ENCODE measurements around the gene COLEC12. TPM values are rescaled to one million over a fixed set of nuclear protein-coding genes. Genes with fewer than 3 reads are reported as not detected.

Gene COLEC12
- total and polyA plus RNA-seq, 10 of the 15 experiments (the other 5 are each of a cell fraction or from before 2014, with no cell fraction given) = 0.04 to 0.05 TPM; not detected in 8

GRCh38 chr18:267688-268552, 232.6 kb downstream of the COLEC12 start, which contains the start of gene THOC1 (continued):
- 0 out of 2 replicates have a peak, but pooled peaks have one; percentile 15 for TF ChIP-seq NR2C1 (IDR thresholded peaks at IDR 0.05)
- no peak; the same call in 1 of the 2 replicates for TF ChIP-seq TARDBP (IDR thresholded peaks at IDR 0.05; ENCODE audit: borderline replicate concordance)
- TF ChIP-seq MYC (IDR thresholded peaks at IDR 0.05; ENCODE audit: insufficient read depth, insufficient read length, insufficient replicate concordance, low read length, severe bottlenecking) = peak; percentile 88
- peak; percentile 93 for TF ChIP-seq ATF7 (IDR thresholded peaks at IDR 0.05; ENCODE audit: low read depth)
- TF ChIP-seq SMARCA5 (IDR thresholded peaks at IDR 0.05) = peak; percentile 76; the same call in 1 of the 2 replicates
- peak; percentile 33 to 86; a peak in 3 of 4 replicates for TF ChIP-seq SRF (IDR thresholded peaks at IDR 0.05; ENCODE audit: low read depth in 2 of 2, low read length in 2 of 2)
- peak; percentile 91 for TF ChIP-seq POLR2AphosphoS5 (IDR thresholded peaks at IDR 0.05; ENCODE audit: low read length)
- TF ChIP-seq STAT3 (IDR thresholded peaks at IDR 0.05; ENCODE audit: low read depth, low read length) = no peak
- 0 out of 2 replicates have a peak, but pooled peaks have one; percentile 9 for TF ChIP-seq GABPA (IDR thresholded peaks at IDR 0.05; ENCODE audit: low read depth)
- TF ChIP-seq HDAC6 (IDR thresholded peaks at IDR 0.05; ENCODE audit: unreplicated experiment) = peak; percentile 49
- TF ChIP-seq TCF12 (IDR thresholded peaks at IDR 0.05; ENCODE audit: low read depth, low read length) = peak; percentile 88
- peak; percentile 78 for TF ChIP-seq BCL3 (IDR thresholded peaks at IDR 0.05; ENCODE audit: borderline replicate concordance, insufficient read depth, low read depth, low read length, poor library complexity, severe bottlenecking)
- no peak for TF ChIP-seq NFYB (IDR thresholded peaks at IDR 0.05; ENCODE audit: insufficient read depth, low read depth, low read length)
- TF ChIP-seq ZNF384 (IDR thresholded peaks at IDR 0.05; ENCODE audit: borderline replicate concordance, low read depth, low read length) = no peak
- peak; percentile 91 for TF ChIP-seq TAF1 (IDR thresholded peaks at IDR 0.05; ENCODE audit: borderline replicate concordance, low read depth, low read length)
- TF ChIP-seq NRF1 (conservative IDR thresholded peaks at IDR 0.05; ENCODE audit: low read depth, low read length) = peak; percentile 37; the same call in 1 of the 2 replicates
- TF ChIP-seq KAT2A (conservative IDR thresholded peaks at IDR 0.05; ENCODE audit: control insufficient read depth, low read depth, low read length) = no peak
- no peak for TF ChIP-seq CHD4 (IDR thresholded peaks at IDR 0.05)
- peak; percentile 49; the same call in 1 of the 2 replicates for TF ChIP-seq PKNOX1 (IDR thresholded peaks at IDR 0.05)
- TF ChIP-seq FOS (IDR thresholded peaks at IDR 0.05; ENCODE audit: borderline replicate concordance, extremely low read depth, insufficient read length) = no peak
- TF ChIP-seq NFIC (IDR thresholded peaks at IDR 0.05; ENCODE audit: low read depth, low read length) = no peak
- TF ChIP-seq E2F8 (IDR thresholded peaks at IDR 0.05; ENCODE audit: low read depth, partially characterized antibody) = no peak

All from GM12878 (cell line).